ENCODE data around the gene MYOG.

The MYOG gene

GRCh38 chr1:203113308-203113707, 27.5 kb upstream of the MYOG start:
- H3K9ac ChIP-seq (ENCODE audit: low read depth, low read length, poor library complexity, severe bottlenecking) = no peak overlapping the region
- no peaks in the 10 kb centered on the region for H3K9me3 ChIP-seq (ENCODE audit: insufficient read depth, low read depth, low read length)
- H3F3A ChIP-seq (ENCODE audit: low read depth) = no peaks in the 10 kb centered on the region
- no peak overlapping the region for H3K4me2 ChIP-seq (ENCODE audit: low read depth, low read length, poor library complexity, severe bottlenecking)
- H3K9me2 ChIP-seq (replicated peaks; ENCODE audit: low read depth, low read length) = no peaks in the 10 kb centered on the region
- H3K4me3 ChIP-seq (ENCODE audit: low read length, poor library complexity, severe bottlenecking) = no peak overlapping the region
- H3K27me3 ChIP-seq (ENCODE audit: insufficient read depth, low read length, poor library complexity, severe bottlenecking) = peaks cover 9% of the 10 kb centered on the region
- no peaks in the 10 kb centered on the region for H3K4me1 ChIP-seq (ENCODE audit: insufficient read depth, low read length, poor library complexity, severe bottlenecking)
- TF ChIP-seq EZH2phosphoT487 (IDR thresholded peaks at IDR 0.05; ENCODE audit: borderline replicate concordance) (no peak), CTCF (conservative IDR thresholded peaks at IDR 0.05; ENCODE audit: low read length) (no peak)
- no peaks in the 10 kb centered on the region for H4K20me1 ChIP-seq (ENCODE audit: insufficient read depth, low read length, poor library complexity, severe bottlenecking)
- no peaks in the 10 kb centered on the region for H3K36me3 ChIP-seq (ENCODE audit: insufficient read depth, low read length)
- no peaks in the 10 kb centered on the region for H3K79me2 ChIP-seq (ENCODE audit: insufficient read depth, low read length)
- no peak overlapping the region for H2AFZ ChIP-seq (ENCODE audit: low read length)

- no peak for TF ChIP-seq CTCF (conservative IDR thresholded peaks at IDR 0.05; ENCODE audit: low read length)
- no peak for TF ChIP-seq EZH2phosphoT487 (IDR thresholded peaks at IDR 0.05; ENCODE audit: borderline replicate concordance)
- Histone ChIP-seq H3K9ac (ENCODE audit: low read depth, low read length, poor library complexity, severe bottlenecking) (no peak overlapping the region), H3K9me3 (ENCODE audit: insufficient read depth, low read depth, low read length) (no peaks in the 10 kb centered on the region), H2AFZ (ENCODE audit: low read length) (no peak overlapping the region), H3K4me1 (ENCODE audit: insufficient read depth, low read length, poor library complexity, severe bottlenecking) (no peaks in the 10 kb centered on the region), H3K4me2 (ENCODE audit: low read depth, low read length, poor library complexity, severe bottlenecking) (no peak overlapping the region), H3K9me2 (replicated peaks; ENCODE audit: low read depth, low read length) (no peaks in the 10 kb centered on the region), H3K36me3 (ENCODE audit: insufficient read depth, low read length) (no peaks in the 10 kb centered on the region), H4K20me1 (ENCODE audit: insufficient read depth, low read length, poor library complexity, severe bottlenecking) (no peaks in the 10 kb centered on the region), H3K79me2 (ENCODE audit: insufficient read depth, low read length) (no peaks in the 10 kb centered on the region), H3K27me3 (ENCODE audit: insufficient read depth, low read length, poor library complexity, severe bottlenecking) (peaks cover 9% of the 10 kb centered on the region), H3F3A (ENCODE audit: low read depth) (no peaks in the 10 kb centered on the region), H3K4me3 (ENCODE audit: low read length, poor library complexity, severe bottlenecking) (no peak overlapping the region)
These were observed 26.7 kb upstream of the MYOG start for GRCh38 chr1:203112475-203112874.

- Histone ChIP-seq H3K4me1 (ENCODE audit: insufficient read depth, low read length, poor library complexity, severe bottlenecking) (no peaks in the 10 kb centered on the region), H3K36me3 (ENCODE audit: insufficient read depth, low read length) (no peaks in the 10 kb centered on the region), H3F3A (ENCODE audit: low read depth) (no peaks in the 10 kb centered on the region), H3K79me2 (ENCODE audit: insufficient read depth, low read length) (no peaks in the 10 kb centered on the region), H3K9me3 (ENCODE audit: insufficient read depth, low read depth, low read length) (no peaks in the 10 kb centered on the region), H3K27me3 (ENCODE audit: insufficient read depth, low read length, poor library complexity, severe bottlenecking) (no peaks in the 10 kb centered on the region), H4K20me1 (ENCODE audit: insufficient read depth, low read length, poor library complexity, severe bottlenecking) (no peaks in the 10 kb centered on the region), H3K9ac (ENCODE audit: low read depth, low read length, poor library complexity, severe bottlenecking) (no peak overlapping the region), H3K9me2 (replicated peaks; ENCODE audit: low read depth, low read length) (no peaks in the 10 kb centered on the region), H2AFZ (ENCODE audit: low read length) (no peak overlapping the region), H3K4me3 (ENCODE audit: low read length, poor library complexity, severe bottlenecking) (no peak overlapping the region), H3K4me2 (ENCODE audit: low read depth, low read length, poor library complexity, severe bottlenecking) (no peak overlapping the region)
- TF ChIP-seq EZH2phosphoT487 (IDR thresholded peaks at IDR 0.05; ENCODE audit: borderline replicate concordance) (no peak), CTCF (conservative IDR thresholded peaks at IDR 0.05; ENCODE audit: low read length) (no peak)
These were observed 19.1 kb upstream of the MYOG start for GRCh38 chr1:203104789-203105390.
